Forelimb muscle (tissue), 1 donor: ENCODE results near the gene TBL2. TPM values are rescaled to one million over a fixed set of nuclear protein-coding genes. Genes with fewer than 3 reads are reported as not detected.
A peak's percentile ranks its signal among the peaks of the same experiment; 100 is the strongest.
"Not testable (repeated sequence)": the region's sequence is repeated elsewhere in the genome, so short reads cannot be mapped to it uniquely, and the experiment has no call there.

Experiments used
- DNase-seq: peaks from one replicate; pipeline ENCODE4 v3.0.0-alpha.2; 2013; ENCODE audit warnings: low read depth
- polyA plus RNA-seq: library from polyadenylated mRNA; unstranded; fragments of 120-200 nt; gene quantifications from one replicate; pipeline ENCODE4 v1.2.1, GENCODE V29; 2013; ENCODE audit not compliant: insufficient read length

Gene TBL2
- polyA plus RNA-seq, 1 donor: 23.5 TPM

DNA sequence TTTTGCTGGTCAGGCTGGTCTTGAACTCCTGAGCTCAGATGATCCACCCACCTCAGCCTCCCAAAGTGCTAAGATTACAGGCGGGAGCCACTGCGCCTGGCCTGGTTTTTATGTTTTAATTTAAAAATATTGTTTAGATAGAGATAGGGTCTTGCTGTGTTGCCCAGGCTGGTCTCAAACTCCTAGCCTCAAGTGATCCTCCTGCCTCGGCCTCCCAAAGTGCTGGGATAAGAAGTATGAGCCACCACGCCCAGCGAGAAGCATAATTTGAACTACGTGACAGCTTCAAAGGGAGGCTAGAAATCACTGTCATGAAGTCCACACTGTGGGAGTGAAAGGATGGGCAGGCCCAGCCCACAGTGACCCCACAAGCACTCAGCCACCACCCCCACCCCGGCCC, 42.5 kb downstream of the TBL2 start:
- not testable (repeated sequence) for DNase-seq

GRCh38 chr7:73533742-73534141, 44.6 kb downstream of the TBL2 start:
- no peak for DNase-seq

DNA sequence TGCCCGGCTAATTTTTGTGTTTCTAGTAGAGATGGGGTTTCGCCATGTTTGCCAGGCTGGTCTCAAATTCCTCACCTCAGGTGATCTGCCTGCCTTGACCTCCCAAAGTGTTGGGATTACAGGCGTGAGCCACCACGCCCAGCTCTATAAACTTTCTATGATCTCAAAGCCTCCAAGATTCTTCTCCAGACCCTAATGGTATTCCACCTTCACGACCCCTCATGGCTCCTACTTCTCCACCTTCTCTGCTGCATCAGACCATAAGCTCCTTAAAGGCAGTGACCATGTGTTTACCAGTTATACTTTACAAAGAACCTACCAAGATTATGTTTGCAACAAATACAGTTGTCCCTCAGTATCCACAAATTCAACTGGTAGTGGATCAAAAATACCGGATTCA, 46.2 kb downstream of the TBL2 start:
- DNase-seq: no peak

- DNase-seq: no peak
Measured at GRCh38 chr7:73530800-73531199, 47.6 kb downstream of the TBL2 start.

GRCh38 chr7:73526896-73527821, 51.2 kb downstream of the TBL2 start:
- no peak for DNase-seq

- DNase-seq: not testable (repeated sequence)
Measured at GRCh38 chr7:73526158-73526494, 52.3 kb downstream of the TBL2 start.

- DNase-seq: peak; percentile 93
Measured at GRCh38 chr7:73522105-73522872, 56.1 kb downstream of the TBL2 start, which contains the start of gene BAZ1B. Gene BAZ1B (minus strand): TSS chr7:73522293. CDS start chr7:73521933, 360 bp downstream.

DNA sequence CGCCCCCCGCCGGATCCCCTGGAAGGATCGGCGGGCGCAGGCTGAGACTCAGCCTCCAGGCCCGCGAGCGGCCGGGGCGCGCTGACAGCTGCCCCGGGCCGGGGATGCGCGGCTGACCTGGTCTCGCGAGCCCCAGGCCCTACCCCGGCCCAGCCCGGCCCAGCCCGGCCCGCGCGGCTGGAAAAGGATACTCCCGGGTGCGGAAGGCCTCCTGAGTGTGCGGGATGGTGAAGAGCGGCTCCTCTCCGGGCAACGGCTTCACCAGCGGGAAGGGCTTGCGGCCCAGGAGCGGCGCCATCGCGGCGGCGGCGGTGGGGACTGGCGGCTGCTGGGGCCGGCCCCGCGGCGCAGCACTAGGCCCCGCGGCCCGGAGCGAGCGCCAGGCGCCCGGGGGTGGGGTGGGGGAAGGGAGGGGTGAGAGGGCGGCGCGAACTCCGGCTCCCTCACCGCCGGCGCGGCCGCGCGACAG, 56.7 kb downstream of the TBL2 start:
- DNase-seq: no peak

GRCh38 chr7:73520673-73521635, 57.4 kb downstream of the TBL2 start:
- DNase-seq: no peak

DNA sequence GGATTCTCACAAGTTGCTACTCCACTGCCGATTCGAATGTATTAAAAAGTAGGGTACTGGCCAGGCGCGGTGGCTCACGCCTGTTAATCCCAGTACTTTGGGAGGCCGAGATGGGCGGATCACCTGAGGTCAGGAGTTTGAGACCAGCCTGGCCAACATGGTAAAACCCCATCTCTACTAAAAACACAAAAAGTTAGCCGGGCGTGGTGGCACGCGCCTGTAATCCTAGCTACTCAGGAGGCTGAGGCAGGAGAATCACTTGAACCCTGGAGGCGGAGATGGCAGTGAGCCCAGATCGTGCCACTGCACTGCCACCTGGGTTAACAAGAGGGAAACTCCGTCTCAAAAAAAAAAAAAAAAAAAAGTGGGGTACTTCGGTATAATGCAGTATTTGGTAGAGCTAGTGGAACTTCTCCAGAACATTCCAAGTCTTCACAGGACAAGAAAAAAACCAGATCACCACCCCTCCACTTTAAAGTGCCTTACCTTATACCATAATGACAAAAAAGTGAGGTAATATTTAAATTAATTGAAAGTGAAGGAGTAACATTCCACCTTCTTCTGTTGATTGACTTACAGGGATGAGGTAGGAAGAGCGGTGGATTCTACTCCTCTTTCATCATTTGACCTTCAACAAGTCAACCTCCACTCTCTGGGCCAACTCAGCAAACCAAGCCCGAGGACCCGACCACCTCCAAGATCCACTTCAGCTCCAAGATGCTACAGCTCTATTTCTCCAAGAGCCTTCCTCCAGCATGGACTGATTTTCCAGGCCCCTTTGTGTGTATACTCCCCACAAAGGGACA, 58.3 kb downstream of the TBL2 start:
- no peak for DNase-seq

DNA sequence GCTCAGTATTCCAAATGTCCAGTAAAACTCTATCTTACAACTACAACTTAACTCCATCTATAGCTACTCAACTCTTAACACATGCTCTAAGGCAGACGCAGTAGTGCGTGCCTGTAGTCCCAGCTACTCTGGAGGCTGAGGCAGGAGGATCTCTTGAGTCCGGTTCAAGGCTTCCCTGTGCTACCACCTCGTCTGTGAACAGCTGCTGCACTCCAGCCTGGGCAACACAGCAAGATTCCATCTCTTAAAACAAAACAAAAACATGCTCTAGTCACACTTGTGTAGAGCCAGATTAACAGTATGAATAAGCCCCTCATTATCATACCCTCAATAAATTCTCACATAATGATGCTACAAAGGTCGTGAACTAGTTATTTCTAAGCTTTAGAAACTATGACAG, 59.9 kb downstream of the TBL2 start:
- DNase-seq: no peak

Other genes with a start within 250 kb of the TBL2 start
- 18.6 TPM for gene FZD9, start 144.8 kb downstream of the TBL2 start, polyA plus RNA-seq
- gene BAZ1B, start 56.3 kb downstream of the TBL2 start, polyA plus RNA-seq: 45.5 TPM
- 38.4 TPM for gene BCL7B, start 20.9 kb downstream of the TBL2 start, polyA plus RNA-seq
- gene MLXIPL, start 45.9 kb upstream of the TBL2 start, polyA plus RNA-seq: 0.10 TPM
- 2.8 TPM for gene VPS37D, start 89.3 kb upstream of the TBL2 start, polyA plus RNA-seq
- gene DNAJC30, start 104.9 kb upstream of the TBL2 start, polyA plus RNA-seq: 6.3 TPM
- 83.7 TPM for gene BUD23, start 105.0 kb upstream of the TBL2 start, polyA plus RNA-seq
- gene STX1A, start 141.1 kb upstream of the TBL2 start, polyA plus RNA-seq: 13.5 TPM
- gene ABHD11, start 160.2 kb upstream of the TBL2 start, polyA plus RNA-seq: 10.7 TPM
- 0.14 TPM for gene CLDN3, start 191.7 kb upstream of the TBL2 start, polyA plus RNA-seq